GM04503 (cell line): Measurements from ENCODE around the gene ANKS1B.
A peak's percentile ranks its signal among the peaks of the same experiment; 100 is the strongest.
"Not testable (repeated sequence)": the region's sequence is repeated elsewhere in the genome, so short reads cannot be mapped to it uniquely, and the experiment has no call there.

Source experiments
- DNase-seq: peaks from one replicate; pipeline ENCODE4 v3.0.0-alpha.2; 2012; ENCODE audit warnings: low read depth

Gene ANKS1B

GRCh38 chr12:99577125-99577524, 407.6 kb downstream of the ANKS1B start:
- DNase-seq: not testable (repeated sequence)

DNA sequence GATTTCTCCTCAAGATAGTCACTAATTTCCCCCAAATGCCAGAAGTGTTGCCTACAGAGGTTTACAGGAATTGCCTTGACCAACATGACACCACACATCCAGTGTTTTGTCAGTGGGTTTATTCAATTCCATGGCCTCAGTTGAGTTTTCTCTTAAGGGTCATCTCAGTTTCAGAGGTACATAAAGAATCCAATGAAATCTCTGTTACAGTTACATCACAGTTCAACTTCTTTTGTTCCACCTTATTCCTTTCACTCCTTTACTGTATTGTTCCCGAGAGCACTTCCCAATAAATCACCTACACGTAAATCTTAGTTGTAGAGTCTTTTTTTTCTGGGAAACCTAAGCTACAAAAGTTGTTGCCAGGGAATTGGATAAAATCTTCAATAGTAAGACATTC, 410.8 kb downstream of the ANKS1B start:
- no peak for DNase-seq

DNA sequence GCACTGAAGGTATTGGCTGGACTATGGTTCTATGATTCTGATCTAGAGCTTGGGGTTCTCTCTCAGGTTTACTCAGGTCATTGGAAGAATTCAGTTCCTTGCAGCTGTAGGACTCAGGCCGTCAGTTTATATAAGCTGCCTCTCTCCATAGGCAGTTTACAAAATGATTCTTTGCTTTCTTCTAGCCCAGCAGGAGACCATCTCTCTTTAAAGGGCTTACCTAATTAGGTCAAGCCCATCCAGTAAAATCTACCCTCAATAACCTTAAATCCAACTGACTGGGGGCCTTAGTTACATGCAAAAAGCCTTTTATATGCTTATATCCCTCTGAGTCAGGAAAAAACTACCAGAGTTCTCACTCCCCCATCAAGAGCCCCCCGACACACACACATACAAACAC, 417.7 kb downstream of the ANKS1B start:
- no peak for DNase-seq

DNA sequence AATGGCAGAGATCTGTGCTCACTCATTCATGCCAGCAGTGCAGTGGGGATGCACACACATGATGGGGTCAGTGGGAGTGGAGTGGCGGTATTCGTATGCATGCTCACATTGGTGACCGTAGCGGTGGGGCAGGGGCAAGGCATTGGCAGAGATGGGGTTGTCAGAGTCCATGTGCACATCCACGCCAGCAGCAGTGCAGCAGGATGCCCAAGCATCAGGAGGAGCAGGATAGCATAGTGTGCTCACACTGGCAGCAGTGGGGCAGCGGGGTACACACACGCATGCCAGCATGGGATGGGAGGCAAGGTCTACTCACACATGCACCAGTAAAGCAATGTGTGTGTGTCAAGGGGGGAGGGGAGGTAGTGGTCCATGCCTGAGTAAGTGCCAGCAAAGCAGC, 426.6 kb downstream of the ANKS1B start:
- no peak for DNase-seq

GRCh38 chr12:99553461-99553860, 431.3 kb downstream of the ANKS1B start:
- no peak for DNase-seq

DNA sequence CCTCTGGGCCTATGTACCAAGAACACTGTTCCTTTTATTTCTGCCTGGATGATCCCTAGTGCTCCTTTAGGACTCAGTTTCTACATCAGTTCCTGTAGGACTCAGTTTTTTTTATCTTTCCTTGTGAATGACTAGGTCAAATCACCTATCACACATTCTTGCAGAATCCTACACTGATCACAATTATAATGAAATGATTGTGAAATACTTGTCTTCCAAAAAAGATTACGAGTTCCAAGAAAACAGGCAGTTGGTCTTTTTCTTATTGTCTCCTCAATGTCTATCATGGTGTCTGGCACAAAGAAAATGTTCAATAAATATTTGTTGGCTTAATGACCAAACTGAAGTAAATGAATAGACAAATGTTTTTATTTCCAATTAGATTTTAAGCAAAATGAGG, 432.7 kb downstream of the ANKS1B start:
- no peak for DNase-seq

DNA sequence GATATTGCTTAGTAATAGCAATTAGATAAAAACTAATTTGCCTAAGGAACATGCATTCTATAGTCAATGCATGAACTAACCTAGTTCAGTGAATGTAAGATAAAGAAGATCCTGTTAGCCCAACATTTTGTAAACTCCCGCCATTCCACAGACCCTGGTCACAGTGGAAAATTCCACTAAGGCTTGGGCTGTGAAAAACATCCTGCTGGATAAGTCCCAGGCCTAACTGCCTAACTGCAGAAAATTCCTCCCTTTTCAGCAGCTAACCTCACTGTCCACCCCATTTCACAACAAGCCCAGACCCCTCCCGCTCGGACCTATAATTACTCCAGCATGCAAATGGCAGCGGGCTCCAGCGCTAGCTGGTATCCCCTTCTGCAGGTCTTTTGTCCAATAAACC, 435.1 kb downstream of the ANKS1B start:
- no peak for DNase-seq

- no peak for DNase-seq
Measured at GRCh38 chr12:99549196-99549595, 435.5 kb downstream of the ANKS1B start.

GRCh38 chr12:99544457-99544856, 440.3 kb downstream of the ANKS1B start:
- DNase-seq: no peak

- DNase-seq: peak; percentile 33
Measured at GRCh38 chr12:99529966-99530365, 454.8 kb downstream of the ANKS1B start.

DNA sequence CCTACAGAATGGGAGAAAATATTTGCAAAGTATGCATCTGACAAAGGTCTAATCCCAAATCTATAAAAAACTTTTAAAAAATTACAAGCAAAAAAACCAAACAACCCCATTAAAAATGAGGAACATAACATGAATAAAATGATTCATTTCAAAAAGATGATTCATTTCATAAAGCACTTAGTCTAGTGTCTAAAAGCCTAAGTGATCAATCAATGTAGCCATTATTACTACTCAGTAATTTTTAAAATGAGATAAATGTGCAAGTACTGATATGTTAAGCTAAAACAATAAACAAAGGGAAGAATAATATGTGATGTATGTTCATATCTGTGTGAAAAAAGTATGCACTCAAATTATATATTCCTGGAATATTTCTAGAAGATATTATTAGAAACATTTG, 456.3 kb downstream of the ANKS1B start:
- no peak for DNase-seq

- DNase-seq: no peak
Measured at GRCh38 chr12:99523853-99524252, 460.9 kb downstream of the ANKS1B start.

DNA sequence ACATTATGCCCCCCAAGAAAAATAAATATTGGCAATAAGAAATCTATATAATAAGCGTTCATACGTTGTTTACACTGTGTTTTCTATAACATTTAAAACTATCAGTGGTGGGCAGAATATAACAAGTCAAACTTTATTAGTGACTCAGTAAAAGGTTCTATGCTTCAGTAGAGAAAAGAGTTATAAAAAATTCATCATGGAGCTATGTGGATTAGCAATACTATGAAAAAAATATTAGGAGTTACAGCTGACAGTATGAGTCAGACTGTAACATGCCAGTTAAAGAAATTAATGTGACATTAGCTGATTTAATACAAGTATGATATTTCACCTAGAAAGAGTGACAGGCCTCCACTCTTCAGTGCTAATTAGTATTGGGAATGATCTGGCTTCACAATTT, 462.3 kb downstream of the ANKS1B start:
- no peak for DNase-seq

GRCh38 chr12:99521664-99522063, 463.1 kb downstream of the ANKS1B start:
- no peak for DNase-seq

- DNase-seq: no peak
Measured at GRCh38 chr12:99513066-99513465, 471.7 kb downstream of the ANKS1B start.

GRCh38 chr12:99505805-99506204, 478.9 kb downstream of the ANKS1B start:
- no peak for DNase-seq

GRCh38 chr12:99498756-99499155, 486.0 kb downstream of the ANKS1B start:
- peak; percentile 47 for DNase-seq

GRCh38 chr12:99495799-99496198, 488.9 kb downstream of the ANKS1B start:
- no peak for DNase-seq

DNA sequence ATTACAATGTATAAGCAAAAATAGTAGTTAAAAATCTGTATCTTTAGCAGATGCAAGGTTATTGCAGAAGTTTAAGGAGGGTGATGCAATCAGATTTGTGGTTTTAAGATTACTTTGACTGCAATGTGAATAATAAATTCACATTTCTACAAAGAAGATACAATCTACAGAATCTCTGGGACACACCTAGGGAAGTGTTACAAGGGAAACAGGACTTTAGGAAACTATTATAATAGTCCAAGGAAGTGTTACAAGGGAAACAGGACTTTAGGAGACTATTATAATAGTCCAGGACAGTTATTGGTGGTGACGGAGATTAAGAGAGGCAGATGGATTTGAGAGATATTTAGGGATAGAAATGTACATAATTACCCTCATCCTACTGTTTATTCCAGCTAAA, 491.5 kb downstream of the ANKS1B start:
- DNase-seq: no peak

GRCh38 chr12:99486277-99486676, 498.5 kb downstream of the ANKS1B start:
- no peak for DNase-seq

DNA sequence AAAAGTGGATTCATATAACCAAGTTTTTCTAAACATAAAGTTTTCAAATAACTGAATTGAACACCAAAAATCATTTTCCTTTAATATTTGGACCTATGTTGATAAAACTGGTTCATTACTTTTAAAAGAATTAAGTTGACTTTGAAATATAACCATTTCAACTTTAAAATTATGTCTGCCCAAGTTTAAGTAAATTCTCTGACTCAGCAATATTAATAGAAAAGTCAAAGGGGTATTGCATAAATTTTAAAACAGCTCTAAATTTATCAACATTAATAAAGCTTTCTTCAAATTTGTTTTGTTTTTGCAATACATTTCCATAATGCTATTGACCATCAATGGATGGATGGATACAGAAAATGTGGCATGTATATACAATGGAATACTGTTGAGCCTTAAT, 505.6 kb downstream of the ANKS1B start:
- no peak for DNase-seq

- DNase-seq: no peak
Measured at GRCh38 chr12:99476956-99477355, 507.8 kb downstream of the ANKS1B start.

DNA sequence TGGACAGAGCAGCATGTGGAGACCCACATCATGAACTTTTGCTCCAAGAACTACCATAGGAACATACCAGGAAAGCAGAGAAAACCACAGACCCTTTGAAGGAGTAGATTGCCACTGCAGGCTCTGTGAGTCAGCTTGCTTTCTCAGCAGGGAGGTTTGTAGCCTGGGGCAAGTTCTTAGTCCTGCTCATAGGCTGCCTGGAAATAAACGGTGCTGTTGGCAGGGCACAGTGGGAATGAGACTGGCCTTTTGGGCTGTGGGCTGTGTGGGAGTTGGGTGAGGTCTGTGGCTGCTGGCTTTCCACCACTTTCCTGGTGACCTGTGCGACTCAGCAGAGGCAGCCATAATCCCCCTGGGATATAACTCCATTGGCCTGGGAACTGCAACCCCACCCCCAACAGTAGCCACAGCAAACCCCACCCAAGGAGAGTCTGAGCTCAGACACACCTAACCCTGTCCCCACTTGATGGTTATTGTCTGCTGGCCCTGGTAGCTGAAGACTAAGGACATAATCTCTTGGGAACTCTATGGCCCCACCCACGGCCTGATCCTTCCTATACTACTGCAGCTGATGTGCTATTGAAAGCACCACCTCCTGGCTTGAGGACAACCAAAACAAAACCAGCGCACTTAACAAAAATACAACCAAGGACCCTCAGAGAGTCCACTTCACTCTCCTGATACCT, 529.2 kb downstream of the ANKS1B start:
- no peak for DNase-seq

GRCh38 chr12:99454539-99455172, 530.1 kb downstream of the ANKS1B start:
- no peak for DNase-seq
